ENCODE measurements around the gene TAS1R2. TPM values are rescaled to one million over a fixed set of nuclear protein-coding genes. Genes with fewer than 3 reads are reported as not detected.
A peak's percentile ranks its signal among the peaks of the same experiment; 100 is the strongest.
"Not testable (repeated sequence)": the region's sequence is repeated elsewhere in the genome, so short reads cannot be mapped to it uniquely, and the experiment has no call there.

TAS1R2 gene
- polyA plus RNA-seq, 4 donors, result not detected

GRCh38 chr1:18870595-18870865, 11.1 kb upstream of the TAS1R2 start:
- not testable (repeated sequence) for DNase-seq (ENCODE audit: low read depth in 4 of 4, low spot score in 3 of 4)

GRCh38 chr1:18869847-18870594, 10.6 kb upstream of the TAS1R2 start:
- DNase-seq (ENCODE audit: low read depth in 4 of 4, low spot score in 3 of 4), result no peak

DNA sequence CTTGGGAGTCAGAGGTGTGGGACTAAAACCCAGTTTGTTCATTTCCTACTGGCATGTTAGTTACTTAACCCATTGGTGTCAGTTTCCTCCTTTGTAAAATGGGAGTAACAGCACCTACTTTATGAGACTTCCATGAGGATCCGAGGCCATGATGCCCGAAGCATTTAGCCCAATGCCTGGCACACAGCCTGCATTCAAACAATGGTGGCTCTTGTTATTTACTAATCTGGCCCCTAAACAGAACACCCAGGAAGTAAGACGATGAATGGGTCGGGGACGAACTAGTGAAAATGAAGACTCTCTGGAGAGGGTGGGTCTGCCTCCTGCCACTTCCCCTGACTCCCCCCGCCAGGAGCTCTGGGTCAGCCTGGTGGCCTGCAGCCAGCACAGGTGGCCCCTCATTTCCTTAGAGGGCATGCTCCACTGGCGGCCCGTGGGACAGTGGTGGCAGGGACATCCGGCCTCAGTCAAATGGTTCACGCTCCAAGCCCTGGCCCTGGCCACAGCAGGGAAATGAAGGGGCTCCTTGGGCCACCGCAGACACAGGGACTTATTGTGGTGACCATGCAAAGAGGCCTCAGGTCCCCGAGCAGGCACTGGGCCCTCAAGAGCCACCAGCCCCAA, 9.5 kb upstream of the TAS1R2 start:
- no peak for DNase-seq (ENCODE audit: low read depth in 4 of 4, low spot score in 3 of 4)

- no peak for DNase-seq (ENCODE audit: low read depth in 4 of 4, low spot score in 3 of 4)
Measured at GRCh38 chr1:18868354-18868753, 8.9 kb upstream of the TAS1R2 start.

GRCh38 chr1:18866846-18867245, 7.4 kb upstream of the TAS1R2 start:
- DNase-seq (ENCODE audit: low read depth in 4 of 4, low spot score in 3 of 4), result no peak

DNA sequence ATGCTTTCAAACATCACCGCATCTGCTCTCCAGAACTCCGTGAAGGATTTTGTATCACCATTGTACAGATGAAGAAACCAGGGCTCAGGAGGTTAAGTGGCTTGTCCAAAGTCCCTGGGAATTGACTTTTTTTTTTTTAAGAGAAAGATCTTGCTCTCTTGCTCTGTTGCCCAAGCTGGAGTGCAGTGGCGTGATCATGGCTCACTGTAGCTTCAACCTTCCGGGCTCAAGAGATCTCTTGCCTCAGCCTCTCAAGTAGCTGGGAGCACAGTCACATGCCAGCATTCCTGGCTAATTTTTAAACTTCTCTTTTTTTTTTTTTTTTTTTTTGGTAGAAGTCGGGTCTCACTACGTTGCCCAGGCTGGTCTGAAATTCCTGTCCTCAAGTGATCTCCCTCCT, 6.9 kb upstream of the TAS1R2 start:
- DNase-seq (ENCODE audit: low read depth in 4 of 4, low spot score in 3 of 4), result no peak

- DNase-seq (ENCODE audit: low read depth in 4 of 4, low spot score in 3 of 4), result no peak
Measured at GRCh38 chr1:18865176-18865575, 5.7 kb upstream of the TAS1R2 start.

DNA sequence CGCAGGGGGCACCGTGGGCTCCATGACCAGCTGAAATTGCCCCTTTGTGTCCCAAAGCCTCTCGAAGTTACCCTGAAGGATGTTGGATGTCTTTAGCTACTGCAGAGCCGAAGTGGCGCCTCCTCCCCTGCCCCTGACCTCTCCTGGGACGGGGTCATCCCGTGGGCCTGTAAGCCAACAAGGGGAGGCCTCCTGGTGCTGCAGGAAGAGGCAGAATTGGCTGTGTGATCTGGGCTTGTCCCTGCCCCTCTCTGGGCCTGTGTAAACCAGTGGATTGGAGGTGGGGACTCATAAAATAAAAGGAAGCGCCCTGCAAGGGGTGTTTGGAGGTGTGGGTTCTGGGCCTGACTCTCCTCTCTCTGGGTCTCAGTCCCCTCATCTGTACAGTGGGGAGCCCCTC, 2.1 kb upstream of the TAS1R2 start:
- DNase-seq (ENCODE audit: low read depth in 4 of 4, low spot score in 3 of 4), result no peak

- DNase-seq (ENCODE audit: low read depth in 4 of 4, low spot score in 3 of 4), result no peak
Measured at GRCh38 chr1:18861082-18861481, 1.6 kb upstream of the TAS1R2 start.

DNA sequence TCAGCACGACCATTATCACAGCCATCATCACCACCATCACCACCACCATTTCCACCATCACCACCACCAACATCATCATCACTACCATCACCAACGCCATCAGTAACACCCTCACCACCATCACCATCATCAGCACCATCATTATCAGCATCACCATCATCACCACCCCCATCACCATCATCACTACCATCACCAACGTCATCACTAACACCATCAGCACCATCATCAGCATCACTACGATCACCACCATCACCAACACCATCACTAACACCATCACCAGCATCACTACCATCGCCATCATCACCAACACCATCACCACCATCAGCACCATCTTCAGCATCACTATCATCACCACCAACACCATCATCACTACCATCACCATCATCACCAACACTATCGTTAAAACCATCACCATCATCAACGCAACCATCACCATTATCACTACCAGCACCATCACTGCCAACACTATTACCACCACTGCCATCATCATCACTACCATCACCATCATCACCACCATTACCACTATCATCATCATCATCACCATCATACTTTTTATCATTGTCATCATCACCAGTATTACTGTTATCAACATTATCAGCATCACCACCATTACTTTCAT, 1.3 kb downstream of the TAS1R2 start:
- no peak for DNase-seq (ENCODE audit: low read depth in 4 of 4, low spot score in 3 of 4)

DNA sequence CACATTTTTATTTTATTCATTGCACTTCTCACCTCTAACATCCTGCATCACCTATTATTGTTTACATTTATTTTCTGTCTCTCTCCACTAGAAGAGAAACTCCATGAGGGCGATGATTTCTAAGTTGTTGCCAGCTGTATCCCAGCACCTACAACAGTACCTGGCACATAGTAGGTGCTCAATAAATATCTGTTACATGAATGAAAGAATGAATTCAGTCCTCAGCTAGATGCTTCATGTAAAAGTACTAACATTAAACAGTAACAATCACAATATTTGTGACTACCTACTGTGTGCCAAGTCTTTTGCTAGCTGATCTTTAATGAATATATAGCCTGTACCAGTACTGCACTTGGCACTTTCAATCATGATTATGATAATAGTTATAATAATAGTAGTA, 3.0 kb downstream of the TAS1R2 start:
- DNase-seq (ENCODE audit: low read depth in 4 of 4, low spot score in 3 of 4), result no peak

DNA sequence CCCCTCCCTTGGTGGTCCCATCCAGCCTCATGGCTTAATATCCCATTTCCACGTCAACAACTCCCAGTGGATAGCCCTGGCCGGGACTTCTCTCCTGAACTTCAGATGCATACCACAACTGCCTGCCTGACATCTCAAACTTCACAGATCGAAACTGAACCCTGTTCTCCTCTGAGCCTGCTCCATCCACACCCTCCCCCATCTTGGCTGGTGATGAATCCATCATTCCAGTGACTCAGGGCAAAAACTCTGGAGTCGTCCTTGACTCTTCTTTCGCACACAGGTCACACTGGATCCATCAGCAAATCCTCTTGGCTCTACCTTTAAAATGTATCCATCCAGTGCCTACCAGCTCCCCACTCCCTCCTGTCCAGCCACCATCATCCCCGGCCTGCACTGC, 3.9 kb downstream of the TAS1R2 start:
- DNase-seq (ENCODE audit: low read depth in 4 of 4, low spot score in 3 of 4), result no peak

DNA sequence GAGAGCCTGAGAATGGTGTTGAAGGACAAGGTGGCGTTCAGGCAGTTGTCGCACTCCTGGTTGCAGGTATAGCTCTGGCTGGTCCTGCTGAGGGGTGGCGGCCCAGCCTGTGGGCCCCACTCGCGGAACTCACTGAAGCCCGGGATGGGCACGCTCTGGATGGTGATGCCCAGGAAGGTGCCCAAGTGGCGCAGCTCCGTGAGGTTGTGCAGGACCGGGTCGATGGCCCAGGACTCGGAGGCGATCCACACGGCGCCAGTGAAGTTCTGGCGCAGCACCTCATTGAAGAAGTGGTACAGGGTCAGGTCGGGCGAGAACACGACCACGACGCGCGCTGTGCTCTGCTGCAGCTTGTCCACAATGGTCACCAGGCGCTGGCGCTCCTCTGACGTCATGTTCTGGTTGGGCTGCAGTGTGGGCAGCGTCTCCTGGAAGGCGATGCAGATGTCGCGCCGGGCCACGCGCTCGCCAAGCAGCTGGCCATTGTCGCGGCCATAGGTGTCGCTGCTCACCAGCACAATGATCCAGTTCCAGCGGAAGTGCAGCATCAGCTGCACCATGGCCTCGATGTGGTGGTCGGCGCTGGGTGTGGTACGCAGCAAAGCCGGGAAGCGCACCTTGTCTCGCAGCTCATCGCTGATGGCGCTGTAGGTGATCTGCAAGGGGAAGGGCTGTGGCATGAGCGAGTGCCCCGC, 5.0 kb downstream of the TAS1R2 start:
- no peak for DNase-seq (ENCODE audit: low read depth in 4 of 4, low spot score in 3 of 4)

DNA sequence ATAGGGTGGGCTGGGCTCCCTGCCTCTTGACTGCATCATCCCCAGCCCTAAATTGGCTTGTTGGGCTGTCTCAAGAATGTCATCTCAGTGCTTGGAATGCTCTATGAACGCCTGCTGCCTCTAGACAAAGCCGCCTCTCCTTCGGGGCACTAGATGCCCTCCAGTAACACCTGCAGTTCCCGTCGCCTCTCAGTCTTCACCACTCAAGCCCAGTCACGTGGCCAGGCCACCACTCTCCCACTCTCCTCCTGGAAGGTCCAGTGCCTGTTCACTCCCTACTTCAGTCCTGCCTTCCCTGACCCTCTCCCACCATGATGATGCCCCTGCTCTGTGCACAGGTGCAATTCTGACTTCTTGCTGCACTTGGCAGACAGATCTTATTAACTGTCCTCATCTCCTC, 7.0 kb downstream of the TAS1R2 start:
- no peak for DNase-seq (ENCODE audit: low read depth in 4 of 4, low spot score in 3 of 4)

DNA sequence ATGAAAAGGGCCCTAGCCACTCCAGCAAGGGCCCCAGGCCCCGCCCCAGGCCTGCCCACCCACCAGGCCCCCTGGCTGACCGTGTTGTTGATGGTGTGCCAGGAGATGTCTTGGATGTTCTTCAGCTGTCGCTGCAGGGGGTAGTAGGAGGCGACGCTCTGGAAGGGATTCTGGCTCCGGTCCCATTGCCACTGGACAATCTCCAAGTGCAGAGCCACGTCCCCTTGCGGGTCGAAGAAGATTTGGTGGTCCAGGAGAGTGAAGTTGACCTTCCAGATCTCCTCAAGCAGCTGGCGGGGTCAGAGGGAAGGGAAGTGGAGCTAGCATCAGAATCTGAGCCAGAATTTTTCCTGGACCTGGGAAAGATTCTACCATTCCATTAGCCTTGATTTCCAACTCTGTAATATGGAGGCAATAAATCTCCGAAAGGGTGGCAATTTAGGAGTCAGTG, 10.2 kb downstream of the TAS1R2 start:
- DNase-seq (ENCODE audit: low read depth in 4 of 4, low spot score in 3 of 4), result peak; percentile 29 to 50 (median 42)

- DNase-seq (ENCODE audit: low read depth in 4 of 4, low spot score in 3 of 4), result not testable (repeated sequence)
Measured at GRCh38 chr1:18847723-18848122, 11.7 kb downstream of the TAS1R2 start.

- no peak for DNase-seq (ENCODE audit: low read depth in 4 of 4, low spot score in 3 of 4)
Measured at GRCh38 chr1:18840145-18840544, 19.3 kb downstream of the TAS1R2 start.

GRCh38 chr1:18836654-18837053, 22.8 kb downstream of the TAS1R2 start:
- DNase-seq (ENCODE audit: low read depth in 4 of 4, low spot score in 3 of 4), result no peak

- DNase-seq (ENCODE audit: low read depth in 4 of 4, low spot score in 3 of 4), result not testable (repeated sequence)
Measured at GRCh38 chr1:18832319-18832718, 27.1 kb downstream of the TAS1R2 start.

- DNase-seq (ENCODE audit: low read depth in 4 of 4, low spot score in 3 of 4), result no peak
Measured at GRCh38 chr1:18831656-18832055, 27.8 kb downstream of the TAS1R2 start.

- no peak for DNase-seq (ENCODE audit: low read depth in 4 of 4, low spot score in 3 of 4)
Measured at GRCh38 chr1:18830596-18830995, 28.9 kb downstream of the TAS1R2 start.

DNA sequence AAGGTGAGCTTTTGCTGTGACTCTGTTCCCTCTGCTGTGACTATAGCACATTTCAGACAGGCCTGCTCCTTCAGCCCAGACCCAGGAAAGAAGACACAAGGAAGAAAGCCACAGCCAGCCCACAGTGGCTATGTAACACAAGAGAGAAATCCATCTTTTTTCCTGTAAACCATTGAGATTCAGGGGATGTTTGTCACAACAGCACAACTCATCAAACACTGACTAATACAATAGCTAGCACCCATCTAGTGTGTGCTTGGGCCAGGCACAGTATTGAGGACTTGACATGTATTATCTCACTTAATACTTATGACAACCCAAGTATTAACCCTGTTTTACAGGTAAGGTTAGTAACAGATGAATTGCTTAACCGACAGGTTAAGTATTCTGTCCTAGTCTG, 29.8 kb downstream of the TAS1R2 start:
- DNase-seq (ENCODE audit: low read depth in 4 of 4, low spot score in 3 of 4), result no peak
